ENCODE data around the gene ZNF76. TPM values are rescaled to one million over a fixed set of nuclear protein-coding genes. Genes with fewer than 3 reads are reported as not detected.
A peak's percentile ranks its signal among the peaks of the same experiment; 100 is the strongest.

ZNF76 gene
- total RNA-seq = 10 to 100 TPM; 48.6 to 55.7 TPM

DNA sequence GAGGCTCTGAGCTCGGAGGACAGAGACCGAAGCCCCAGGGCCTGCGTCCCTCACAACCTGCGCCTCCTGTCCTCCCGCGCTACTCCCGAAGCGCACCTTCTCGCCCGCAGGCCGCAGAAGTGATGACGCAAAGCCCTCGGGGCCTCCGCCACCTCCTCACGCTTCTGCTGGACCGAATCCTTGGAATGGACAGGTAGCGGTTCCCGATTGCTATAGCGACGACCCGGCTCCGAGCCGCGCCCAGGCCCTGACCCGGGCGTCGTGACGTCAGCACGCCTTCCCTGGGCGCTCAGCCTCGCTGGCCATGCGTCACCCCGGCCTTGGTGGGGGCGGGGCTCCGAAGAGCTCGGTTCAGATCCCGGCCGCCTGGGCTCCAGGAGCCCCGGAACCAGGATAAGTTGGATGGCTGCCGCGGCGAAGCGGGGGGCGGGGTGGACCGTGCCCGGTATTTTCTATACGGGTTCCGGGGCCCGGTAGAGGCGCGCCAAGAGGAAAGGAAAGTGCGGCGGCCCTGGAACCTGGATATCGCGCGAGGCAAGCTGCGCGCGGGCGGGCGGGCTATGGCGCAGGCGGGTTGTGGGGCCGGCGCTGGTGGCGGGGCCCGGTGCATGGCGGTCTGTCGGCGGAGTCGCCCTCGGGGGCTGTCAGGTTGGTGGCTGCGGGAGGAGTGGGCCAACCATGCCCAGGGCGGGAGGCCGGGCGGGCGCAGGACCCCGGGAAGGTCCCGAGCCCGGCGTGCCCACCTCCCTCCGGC lies at the start of gene ZNF76:
Gene ZNF76 (plus strand): TSS at position 542 of the 754 bp plus-strand sequence. CDS start 21,417 bp downstream, outside the sequence.
- Mint-ChIP-seq H3K27ac (peak within 1 kb of the TSS; percentile 95 to 96), H3K36me3 (peaks cover 0 to 12% of the 10 kb centered on the region in 2 donors), H3K9me3 (no peaks in the 10 kb centered on the region)
- peak; percentile 91 to 95 for ATAC-seq
- DNase-seq (ENCODE audit: low spot score in 2 of 2) = peak; percentile 90 to 94

DNA sequence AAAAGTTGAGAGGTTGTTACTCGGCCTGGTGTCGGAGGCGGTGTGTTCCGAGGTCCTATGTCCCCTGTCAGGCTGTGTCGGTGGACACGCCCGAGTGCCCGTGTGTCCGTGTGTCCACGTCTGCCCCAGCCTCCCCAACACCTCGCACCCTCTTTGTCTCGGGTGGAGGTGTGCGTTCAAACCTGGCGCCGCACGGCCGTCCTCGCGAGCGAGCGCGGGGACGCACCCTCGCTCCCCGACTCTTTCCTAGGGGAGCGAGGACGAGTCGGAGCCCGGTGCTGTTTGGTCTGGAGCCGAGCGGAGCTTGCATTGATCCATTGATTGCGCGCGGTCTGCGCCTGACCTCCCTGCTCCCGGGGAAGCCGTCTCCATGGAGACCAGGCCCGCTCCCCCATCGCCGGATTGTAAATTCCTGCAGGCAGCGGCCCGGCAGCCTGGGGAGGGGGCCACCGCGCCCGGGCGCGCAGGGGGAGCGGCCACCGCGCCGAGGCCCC lies 46.2 kb upstream of the ZNF76 start:
- Mint-ChIP-seq H3K9me3 (no peaks in the 10 kb centered on the region), H3K27ac (no peak overlapping the region), H3K36me3 (peaks cover 5% of the 10 kb centered on the region in 2 donors)
- no peak for ATAC-seq
- no peak for DNase-seq (ENCODE audit: low spot score in 2 of 2)

GRCh38 chr6:35213824-35214756 lies 45.4 kb upstream of the ZNF76 start, which contains the start of gene SCUBE3:
Gene SCUBE3 (plus strand): TSS chr6:35213956. CDS start chr6:35214419, 463 bp downstream.
- peak; percentile 33 to 64 for ATAC-seq
- Mint-ChIP-seq H3K9me3 (no peaks in the 10 kb centered on the region), H3K36me3 (peaks cover 5% of the 10 kb centered on the region in 2 donors), H3K27ac (no peak within 1 kb of the TSS)
- DNase-seq (ENCODE audit: low spot score in 2 of 2) = peak in 1 of 2 donors; percentile 25

DNA sequence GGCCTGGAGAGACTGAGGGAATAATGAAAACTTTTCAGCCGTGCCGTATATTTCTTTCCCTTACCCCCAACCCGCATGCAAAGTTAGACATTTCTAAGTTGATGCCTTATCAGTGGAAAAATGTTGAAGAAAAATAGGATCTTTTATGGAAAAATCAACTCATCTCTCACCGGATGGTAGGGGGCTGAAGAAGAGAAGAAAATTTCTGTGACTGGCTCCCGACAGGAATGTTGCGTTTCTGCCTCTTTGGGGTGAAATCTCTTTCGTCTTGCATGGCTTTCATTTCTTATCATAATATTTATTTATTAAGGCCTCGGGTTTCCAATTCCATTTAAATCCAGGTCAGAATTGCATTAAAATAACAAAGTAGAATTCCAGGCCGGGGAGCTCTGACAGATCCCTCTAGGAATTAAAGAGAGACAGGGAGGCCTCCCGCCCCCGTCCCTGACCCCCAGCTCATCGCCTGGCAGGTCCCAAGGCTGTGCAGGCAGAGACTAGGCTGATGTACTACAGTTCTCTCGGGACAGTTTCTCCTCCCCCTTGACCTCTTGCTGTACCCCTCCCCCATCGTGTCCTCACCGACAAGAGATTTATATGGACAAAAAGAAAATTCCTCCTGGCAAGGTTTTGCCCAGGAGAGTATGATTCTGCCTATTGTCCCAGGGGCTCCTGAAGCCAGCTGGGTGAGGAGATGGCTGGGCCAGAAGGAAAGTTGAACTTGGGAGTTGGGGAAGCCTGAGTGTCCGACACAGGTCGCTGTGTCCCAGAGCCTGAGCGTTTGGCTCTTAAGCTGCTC lies 44.5 kb upstream of the ZNF76 start:
- ATAC-seq (no peak), DNase-seq (ENCODE audit: low spot score in 2 of 2) (no peak)
- no peaks in the 10 kb centered on the region for H3K9me3 Mint-ChIP-seq
- no peak overlapping the region for H3K27ac Mint-ChIP-seq
- peaks cover 5% of the 10 kb centered on the region in 2 donors for H3K36me3 Mint-ChIP-seq

DNA sequence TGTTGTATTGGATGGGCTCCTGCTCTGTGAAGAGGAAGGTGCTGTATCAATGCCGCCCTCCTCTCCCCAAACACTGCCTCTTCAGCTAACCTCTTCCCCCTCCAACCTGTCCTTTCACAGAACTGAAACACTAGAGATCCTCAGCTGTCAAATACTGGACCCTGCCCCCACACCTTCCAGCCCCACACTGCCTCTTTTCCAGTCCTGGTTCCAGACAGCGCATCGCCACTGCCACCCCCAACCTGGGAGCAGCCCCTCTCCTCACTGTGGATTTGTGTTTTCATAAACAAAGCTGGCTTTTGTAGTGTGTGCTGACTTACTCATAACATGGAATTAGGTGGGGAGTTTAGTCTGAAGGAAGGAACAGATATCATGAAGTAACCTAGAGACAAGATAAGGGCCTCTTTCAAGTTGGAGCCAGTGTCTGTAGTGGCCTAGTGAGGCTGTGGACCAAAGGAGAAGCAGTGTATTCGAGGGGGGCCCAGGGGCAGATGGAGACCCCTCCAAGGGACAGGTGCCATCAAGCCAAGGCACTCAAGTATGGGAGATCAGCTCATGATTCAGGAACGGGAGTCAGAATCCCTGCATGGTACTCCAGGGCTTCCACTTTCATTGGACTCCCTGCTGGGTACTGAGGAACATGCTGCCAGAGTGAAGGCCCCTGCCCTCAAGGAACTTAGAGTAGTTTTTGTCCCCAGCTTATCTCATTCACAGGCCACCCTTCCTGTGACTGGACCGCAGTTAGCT lies 43.7 kb upstream of the ZNF76 start:
- Mint-ChIP-seq H3K27ac (no peak overlapping the region), H3K9me3 (no peaks in the 10 kb centered on the region), H3K36me3 (peaks cover 5% of the 10 kb centered on the region in 2 donors)
- no peak for ATAC-seq
- DNase-seq (ENCODE audit: low spot score in 2 of 2) = no peak

DNA sequence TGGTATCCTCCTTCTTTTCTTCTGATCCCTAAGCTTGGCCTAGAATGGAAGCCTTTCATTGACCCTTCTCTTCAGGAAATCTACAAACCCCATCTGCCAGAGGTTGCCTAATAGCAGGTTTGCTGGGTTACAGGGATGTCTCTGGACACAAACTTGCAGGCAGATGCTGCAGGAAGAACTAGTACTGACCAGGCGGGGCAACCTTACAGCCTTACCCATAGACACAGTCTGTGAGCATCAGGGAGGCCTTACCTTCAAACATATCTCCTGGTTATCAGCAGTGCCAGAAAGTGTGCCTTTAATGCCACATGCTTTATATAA lies 43.2 kb upstream of the ZNF76 start:
- Mint-ChIP-seq H3K36me3 (peaks cover 5% of the 10 kb centered on the region in 2 donors), H3K27ac (no peak overlapping the region), H3K9me3 (no peaks in the 10 kb centered on the region)
- ATAC-seq (no peak), DNase-seq (ENCODE audit: low spot score in 2 of 2) (no peak)

- DNase-seq (ENCODE audit: low spot score in 2 of 2) (no peak), ATAC-seq (no peak)
- no peak overlapping the region for H3K27ac Mint-ChIP-seq
- no peaks in the 10 kb centered on the region for H3K9me3 Mint-ChIP-seq
- peaks cover 5% of the 10 kb centered on the region in 2 donors for H3K36me3 Mint-ChIP-seq
Observed at GRCh38 chr6:35216851-35217811, 42.4 kb upstream of the ZNF76 start.

DNA sequence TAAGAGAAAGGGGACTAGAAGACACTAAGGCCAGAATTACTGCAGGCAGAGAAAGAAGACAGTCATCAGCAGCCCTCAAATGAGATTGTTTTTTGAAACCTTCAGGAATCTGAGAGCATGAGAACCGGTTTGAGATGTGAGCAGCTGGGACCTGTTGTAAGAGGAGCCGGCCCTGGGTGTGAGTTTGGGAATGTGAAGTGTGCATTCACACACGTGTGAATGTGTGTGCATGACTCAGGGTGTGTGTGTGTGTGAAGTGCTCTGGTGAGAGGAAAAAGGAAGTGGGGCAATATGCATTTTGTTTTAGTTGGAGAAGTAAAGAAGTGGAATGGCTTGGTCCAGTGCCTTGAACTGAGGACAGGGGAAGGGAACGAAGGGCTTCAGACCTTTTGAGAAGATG lies 41.5 kb upstream of the ZNF76 start:
- Mint-ChIP-seq H3K36me3 (peaks cover 2 to 3% of the 10 kb centered on the region in 2 donors), H3K9me3 (no peaks in the 10 kb centered on the region), H3K27ac (no peak overlapping the region)
- DNase-seq (ENCODE audit: low spot score in 2 of 2) (no peak), ATAC-seq (no peak)

- Mint-ChIP-seq H3K27ac (no peak overlapping the region), H3K9me3 (no peaks in the 10 kb centered on the region), H3K36me3 (no peaks in the 10 kb centered on the region)
- ATAC-seq (no peak), DNase-seq (ENCODE audit: low spot score in 2 of 2) (no peak)
Observed at GRCh38 chr6:35218456-35218855, 41.1 kb upstream of the ZNF76 start.

DNA sequence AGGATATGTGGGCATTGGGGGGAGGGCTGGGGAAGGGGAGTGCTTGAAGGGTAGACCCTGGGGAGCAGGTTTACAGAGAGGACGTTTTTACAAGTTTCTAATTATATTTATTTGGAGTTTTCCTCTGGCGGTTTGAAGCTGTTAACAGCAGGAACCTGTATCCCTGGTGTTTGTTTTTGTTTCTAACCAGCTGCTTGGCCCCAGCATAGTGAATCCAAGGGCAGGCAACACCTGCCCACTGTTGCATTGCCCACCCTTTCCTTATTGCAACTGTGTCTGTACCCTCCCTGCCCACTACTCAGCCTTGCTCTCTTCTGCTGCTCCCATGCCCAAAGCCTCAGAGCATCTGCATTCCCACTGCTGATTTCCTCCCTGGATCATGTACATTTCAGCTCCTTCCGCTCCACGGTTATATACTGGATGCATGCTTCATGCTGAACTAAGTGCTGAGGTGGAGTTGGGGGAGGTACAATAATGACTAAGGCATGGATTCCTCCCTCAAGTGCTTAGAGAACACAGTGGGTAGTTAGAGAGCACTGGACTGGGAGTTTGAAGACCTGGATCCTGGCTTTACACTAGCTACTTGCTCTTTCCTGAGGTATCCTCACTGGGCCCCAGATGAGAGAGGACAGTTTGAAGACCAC lies 39.7 kb upstream of the ZNF76 start:
- ATAC-seq = no peak
- Mint-ChIP-seq H3K9me3 (no peaks in the 10 kb centered on the region), H3K36me3 (no peaks in the 10 kb centered on the region)

GRCh38 chr6:35220711-35221110 lies 38.8 kb upstream of the ZNF76 start:
- no peak for DNase-seq (ENCODE audit: low spot score in 2 of 2)
- no peaks in the 10 kb centered on the region for H3K36me3 Mint-ChIP-seq
- no peak overlapping the region for H3K27ac Mint-ChIP-seq
- no peaks in the 10 kb centered on the region for H3K9me3 Mint-ChIP-seq
- peak in 1 of 2 donors; percentile 13 for ATAC-seq

More for the DNA sequence above, 39.7 kb upstream of the ZNF76 start:
- no peak for DNase-seq (ENCODE audit: low spot score in 2 of 2)
- H3K27ac Mint-ChIP-seq = no peak overlapping the region

DNA sequence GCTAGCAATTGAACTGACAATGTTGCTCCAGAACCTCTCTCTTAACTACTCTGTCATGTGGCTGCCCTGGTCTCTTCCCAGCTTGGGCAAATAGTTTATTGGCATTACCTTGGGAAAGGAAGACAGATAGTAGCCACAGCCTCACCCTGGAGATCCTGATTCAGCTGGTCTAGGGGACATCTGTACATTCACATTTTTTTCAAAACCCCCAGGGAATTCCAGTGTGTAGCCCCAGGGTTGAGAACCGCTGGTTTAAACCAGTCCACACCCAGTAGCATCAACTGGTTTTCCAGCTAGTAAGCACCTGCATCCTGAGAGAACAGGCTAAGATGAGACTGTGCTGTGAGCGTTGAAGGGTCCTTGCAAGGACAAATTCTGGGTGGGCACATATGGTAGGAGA lies 36.1 kb upstream of the ZNF76 start:
- no peak overlapping the region for H3K27ac Mint-ChIP-seq
- DNase-seq (ENCODE audit: low spot score in 2 of 2) = no peak
- no peak for ATAC-seq
- no peaks in the 10 kb centered on the region for H3K9me3 Mint-ChIP-seq
- H3K36me3 Mint-ChIP-seq = no peaks in the 10 kb centered on the region

GRCh38 chr6:35224720-35225119 lies 34.8 kb upstream of the ZNF76 start:
- Mint-ChIP-seq H3K9me3 (no peaks in the 10 kb centered on the region), H3K36me3 (no peaks in the 10 kb centered on the region)
- no peak for ATAC-seq

DNA sequence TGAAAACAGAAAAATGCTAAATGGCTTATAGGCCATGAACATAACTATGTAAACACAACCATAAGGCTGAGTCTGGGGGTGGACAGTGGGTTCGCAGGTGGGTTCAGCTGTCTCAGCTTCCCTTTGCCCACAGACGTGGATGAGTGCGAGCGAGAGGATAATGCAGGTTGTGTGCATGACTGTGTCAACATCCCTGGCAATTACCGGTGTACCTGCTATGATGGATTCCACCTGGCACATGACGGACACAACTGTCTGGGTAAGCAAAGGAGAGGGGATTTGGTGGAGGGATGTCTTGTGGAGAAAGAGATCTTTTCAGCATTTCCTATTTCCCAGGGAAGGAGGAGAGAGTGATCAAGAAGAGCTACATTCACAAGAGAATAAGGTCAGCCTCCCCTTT lies 31.1 kb upstream of the ZNF76 start:
- no peak for DNase-seq (ENCODE audit: low spot score in 2 of 2)
- Mint-ChIP-seq H3K36me3 (no peaks in the 10 kb centered on the region), H3K27ac (peak overlapping the region in 1 of 2 donors; percentile 86), H3K9me3 (no peaks in the 10 kb centered on the region)
- no peak for ATAC-seq

More at GRCh38 chr6:35224720-35225119, 34.8 kb upstream of the ZNF76 start:
- no peak for DNase-seq (ENCODE audit: low spot score in 2 of 2)
- no peak overlapping the region for H3K27ac Mint-ChIP-seq
